NCI-H2107 treated with DMSO at 0.1 percent for 48 hours (cell line): ENCODE results near the gene MANSC1.
"Not testable (repeated sequence)": the region's sequence is repeated elsewhere in the genome, so short reads cannot be mapped to it uniquely, and the experiment has no call there.

ENCODE experiments used
- DNase-seq: peaks from one replicate; lab custom pipeline; 2025; ENCODE audit not compliant: unreplicated experiment; lab: John Stamatoyannopoulos, UW

Gene MANSC1

GRCh38 chr12:12365931-12366431, 15.9 kb upstream of the MANSC1 start:
- DNase-seq: peak; percentile 66

GRCh38 chr12:12365446-12365802, 15.4 kb upstream of the MANSC1 start:
- peak; percentile 68 for DNase-seq

- peak; percentile 37 for DNase-seq
Observed at GRCh38 chr12:12364787-12365445, 14.9 kb upstream of the MANSC1 start.

- DNase-seq: no peak
Observed at GRCh38 chr12:12358528-12358927, 8.5 kb upstream of the MANSC1 start.

GRCh38 chr12:12357719-12358461, 7.8 kb upstream of the MANSC1 start:
- DNase-seq: peak; percentile 77

- DNase-seq: peak; percentile 93
Observed at GRCh38 chr12:12356896-12357718, 7.1 kb upstream of the MANSC1 start, which contains the start of gene BORCS5. Gene BORCS5 (plus strand): TSS chr12:12357078. CDS start chr12:12357452, 374 bp downstream.

- no peak for DNase-seq
Observed at GRCh38 chr12:12356467-12356895, 6.4 kb upstream of the MANSC1 start.

- DNase-seq: no peak
Observed at GRCh38 chr12:12353807-12354206, 3.8 kb upstream of the MANSC1 start.

- no peak for DNase-seq
Observed at GRCh38 chr12:12353276-12353675, 3.2 kb upstream of the MANSC1 start.

- DNase-seq: not testable (repeated sequence)
Observed at GRCh38 chr12:12351468-12352185, 1.6 kb upstream of the MANSC1 start.

- DNase-seq: no peak
Observed at GRCh38 chr12:12350868-12351463, 924 bp upstream of the MANSC1 start.

- no peak for DNase-seq
Observed at GRCh38 chr12:12338527-12339168, 11.4 kb downstream of the MANSC1 start.

- no peak for DNase-seq
Observed at GRCh38 chr12:12336511-12336910, 13.5 kb downstream of the MANSC1 start.

GRCh38 chr12:12336049-12336411, 14.0 kb downstream of the MANSC1 start:
- DNase-seq: no peak

- DNase-seq: peak; percentile 47
Observed at GRCh38 chr12:12334367-12335040, 15.5 kb downstream of the MANSC1 start.

- DNase-seq: peak; percentile 98
Observed at GRCh38 chr12:12333407-12334366, 16.4 kb downstream of the MANSC1 start.

- no peak for DNase-seq
Observed at GRCh38 chr12:12331896-12332295, 18.1 kb downstream of the MANSC1 start.

GRCh38 chr12:12331244-12331771, 18.7 kb downstream of the MANSC1 start:
- no peak for DNase-seq
